NOMO-1 treated with dmso at 0.1 percent for 144 hours (cell line): ENCODE results near the gene UBE3B.

Experiments used
- DNase-seq: peaks from one replicate; lab custom pipeline; 2025; ENCODE audit not compliant: unreplicated experiment; lab: John Stamatoyannopoulos, UW

The UBE3B gene

GRCh38 chr12:109449845-109450532 lies 27.4 kb upstream of the UBE3B start:
- DNase-seq: no peak

GRCh38 chr12:109450980-109451379 lies 26.5 kb upstream of the UBE3B start:
- no peak for DNase-seq

- DNase-seq: no peak
Observed at GRCh38 chr12:109451400-109451799, 26.0 kb upstream of the UBE3B start.

- DNase-seq: no peak
Observed at GRCh38 chr12:109452489-109452888, 24.9 kb upstream of the UBE3B start.

- no peak for DNase-seq
Observed at GRCh38 chr12:109455706-109456105, 21.7 kb upstream of the UBE3B start.

- DNase-seq: no peak
Observed at GRCh38 chr12:109458086-109458485, 19.3 kb upstream of the UBE3B start.

GRCh38 chr12:109458771-109459208 lies 18.6 kb upstream of the UBE3B start:
- DNase-seq: no peak

- DNase-seq: no peak
Observed at GRCh38 chr12:109459247-109459646, 18.2 kb upstream of the UBE3B start.

- no peak for DNase-seq
Observed at GRCh38 chr12:109460538-109460937, 16.9 kb upstream of the UBE3B start.

- DNase-seq: peak; percentile 15
Observed at GRCh38 chr12:109461049-109461845, 16.2 kb upstream of the UBE3B start.

GRCh38 chr12:109461846-109462756 lies 15.3 kb upstream of the UBE3B start:
- DNase-seq: no peak

GRCh38 chr12:109462868-109463692 lies 14.4 kb upstream of the UBE3B start:
- peak; percentile 29 for DNase-seq

GRCh38 chr12:109463756-109464155 lies 13.7 kb upstream of the UBE3B start:
- no peak for DNase-seq

GRCh38 chr12:109464642-109465351 lies 12.6 kb upstream of the UBE3B start:
- DNase-seq: no peak

- no peak for DNase-seq
Observed at GRCh38 chr12:109466305-109466704, 11.1 kb upstream of the UBE3B start.

GRCh38 chr12:109466821-109467220 lies 10.6 kb upstream of the UBE3B start:
- DNase-seq: no peak

GRCh38 chr12:109467978-109468676 lies 9.3 kb upstream of the UBE3B start:
- no peak for DNase-seq

- DNase-seq: no peak
Observed at GRCh38 chr12:109469517-109469916, 7.9 kb upstream of the UBE3B start.

GRCh38 chr12:109473006-109473405 lies 4.4 kb upstream of the UBE3B start:
- no peak for DNase-seq
